Body of pancreas (tissue), 4 donors: ENCODE results near the gene MAP3K7CL.
A peak's percentile ranks its signal among the peaks of the same experiment; 100 is the strongest.

Experiments
- CTCF ChIP-seq, 7 experiments: fragments of 450-650 bp in 4 of 7; fragments of 200-600 bp in 3 of 7; sonication (generic) in 3 of 7; IDR thresholded peaks; one replicate each; pipeline ENCODE4 v1.5.1; 2016 to 2019; ENCODE audit warnings: antibody characterized with exemption in 7 of 7
- POLR2A ChIP-seq, 3 donors: fragments of 450-650 bp; IDR thresholded peaks; one replicate each; pipeline ENCODE4 v1.6.1; 2016; ENCODE audit warnings: antibody characterized with exemption in 3 of 3, mild to moderate bottlenecking in 2 of 3

GRCh38 chr21:29219165-29219770 is 88.8 kb downstream of the MAP3K7CL start:
- peak in 1 of 7 experiments; percentile 4 for TF ChIP-seq CTCF (IDR thresholded peaks at IDR 0.05)
- no peak for TF ChIP-seq POLR2A (IDR thresholded peaks at IDR 0.05)
